Measurements from ENCODE around the gene STARD4.

The STARD4 gene

GRCh38 chr5:111512375-111513130 is at the start of gene STARD4:
TSS of gene STARD4 (minus strand) at chr5:111512535. CDS start at chr5:111507433, 5,102 bp downstream.
- TF ChIP-seq CTCF (IDR thresholded peaks at IDR 0.05; ENCODE audit: low read depth, low read length, missing control alignments): no peak

GRCh38 chr5:111559680-111560079 is 47.3 kb upstream of the STARD4 start:
- no peak for DNase-seq (ENCODE audit: low read depth)
- H3K4me3 ChIP-seq (ENCODE audit: low read depth, low read length): no peak overlapping the region
- no peak for TF ChIP-seq CTCF (IDR thresholded peaks at IDR 0.05; ENCODE audit: low read depth, low read length, missing control alignments)

More at GRCh38 chr5:111512375-111513130, at the start of gene STARD4:
- peak within 1 kb of the TSS; percentile 94 for H3K4me3 ChIP-seq (ENCODE audit: low read depth, low read length)
- peak; percentile 90 for DNase-seq (ENCODE audit: low read depth)

- no peak for TF ChIP-seq CTCF (IDR thresholded peaks at IDR 0.05; ENCODE audit: low read depth, low read length, missing control alignments)
- no peak for DNase-seq (ENCODE audit: low read depth)
These were observed 45.4 kb upstream of the STARD4 start for GRCh38 chr5:111557686-111558085.

GRCh38 chr5:111557111-111557510 is 44.8 kb upstream of the STARD4 start:
- H3K4me3 ChIP-seq (ENCODE audit: low read depth, low read length): no peak overlapping the region

More at GRCh38 chr5:111557686-111558085, 45.4 kb upstream of the STARD4 start:
- no peak overlapping the region for H3K4me3 ChIP-seq (ENCODE audit: low read depth, low read length)

GRCh38 chr5:111556501-111556900 is 44.2 kb upstream of the STARD4 start:
- H3K4me3 ChIP-seq (ENCODE audit: low read depth, low read length): no peak overlapping the region
- TF ChIP-seq CTCF (IDR thresholded peaks at IDR 0.05; ENCODE audit: low read depth, low read length, missing control alignments): no peak
- DNase-seq (ENCODE audit: low read depth): no peak

More at GRCh38 chr5:111557111-111557510, 44.8 kb upstream of the STARD4 start:
- TF ChIP-seq CTCF (IDR thresholded peaks at IDR 0.05; ENCODE audit: low read depth, low read length, missing control alignments): no peak
- DNase-seq (ENCODE audit: low read depth): no peak

GRCh38 chr5:111555760-111556159 is 43.4 kb upstream of the STARD4 start:
- H3K4me3 ChIP-seq (ENCODE audit: low read depth, low read length): no peak overlapping the region
- no peak for DNase-seq (ENCODE audit: low read depth)
- TF ChIP-seq CTCF (IDR thresholded peaks at IDR 0.05; ENCODE audit: low read depth, low read length, missing control alignments): no peak

- no peak for TF ChIP-seq CTCF (IDR thresholded peaks at IDR 0.05; ENCODE audit: low read depth, low read length, missing control alignments)
- H3K4me3 ChIP-seq (ENCODE audit: low read depth, low read length): no peak overlapping the region
- DNase-seq (ENCODE audit: low read depth): no peak
These were observed 41.5 kb upstream of the STARD4 start for GRCh38 chr5:111553868-111554267.

Measured in GM12864 (cell line).